NB4 (cell line): Measurements from ENCODE around the gene SYNCRIP.
"Not testable (repeated sequence)": the region's sequence is repeated elsewhere in the genome, so short reads cannot be mapped to it uniquely, and the experiment has no call there.

Experiments used
- POLR2A ChIP-seq: IDR thresholded peaks from 2 replicates; pipeline ENCODE4 v1.6.1; 2011; ENCODE audit warnings: mild to moderate bottlenecking; ENCODE audit not compliant: insufficient read length; ENCODE audit errors: extremely low read depth
- TF ChIP-seq, protein P1 (sequence below): IDR thresholded peaks from 2 replicates; pipeline ENCODE4 v1.6.1; 2011; ENCODE audit warnings: low read depth, low read length

DNA sequence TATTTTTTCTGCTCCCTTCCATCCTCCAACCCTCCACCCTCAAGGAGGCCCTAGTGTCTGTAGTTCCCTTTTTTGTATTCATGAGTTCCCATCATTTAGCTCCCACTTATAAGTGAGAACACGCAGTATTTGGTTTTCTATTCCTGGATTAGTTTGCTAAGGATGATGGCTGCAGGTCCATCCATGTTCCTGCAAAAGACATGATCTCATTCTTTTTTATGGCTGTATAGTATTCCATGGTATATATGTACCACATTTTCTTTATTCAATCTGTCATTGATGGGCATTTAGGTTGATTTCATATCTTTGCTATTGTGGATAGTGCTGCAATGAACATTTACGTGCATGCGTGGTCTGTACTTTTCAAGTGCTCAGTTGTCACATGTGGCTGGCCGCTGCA, 39.2 kb upstream of the SYNCRIP start:
- TF ChIP-seq POLR2A, result not testable (repeated sequence)
- TF ChIP-seq, protein P1, sequence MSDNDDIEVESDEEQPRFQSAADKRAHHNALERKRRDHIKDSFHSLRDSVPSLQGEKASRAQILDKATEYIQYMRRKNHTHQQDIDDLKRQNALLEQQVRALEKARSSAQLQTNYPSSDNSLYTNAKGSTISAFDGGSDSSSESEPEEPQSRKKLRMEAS, result not testable (repeated sequence)
